Muscle of leg (tissue), 11 donors: ENCODE data around the gene IRS2. TPM values are rescaled to one million over a fixed set of nuclear protein-coding genes. Genes with fewer than 3 reads are reported as not detected.

ENCODE experiments used
- DNase-seq: peaks from one replicate; pipeline ENCODE4 v3.0.0; 2013
- H3K27ac ChIP-seq: one replicate; pipeline ENCODE4 v1.5.1; 2013; ENCODE audit warnings: mild to moderate bottlenecking, low read length, control low read depth
- H3K27me3 ChIP-seq: one replicate; pipeline ENCODE4 v1.6.1; 2013; ENCODE audit warnings: low read length; ENCODE audit not compliant: control insufficient read depth, insufficient read depth
- H3K36me3 ChIP-seq: one replicate; pipeline ENCODE4 v1.6.1; 2013; ENCODE audit warnings: low read length; ENCODE audit not compliant: control insufficient read depth, insufficient read depth
- H3K4me1 ChIP-seq: one replicate; pipeline ENCODE4 v1.6.1; 2013; ENCODE audit warnings: low read length; ENCODE audit not compliant: control insufficient read depth, insufficient read depth
- H3K4me3 ChIP-seq: one replicate; pipeline ENCODE4 v1.5.1; 2013; ENCODE audit warnings: low read length, control low read depth
- H3K9me3 ChIP-seq: replicated peaks from 2 replicates; pipeline ENCODE4 v1.6.1; 2013; ENCODE audit warnings: low read depth, low read length; ENCODE audit not compliant: control insufficient read depth
- WGBS: methylation state at CpG from one replicate; pipeline ENCODE4 v1.1.5; 2013; ENCODE audit warnings: missing lambda C conversion rate; ENCODE audit not compliant: insufficient coverage; 5-methylcytosine and 5-hydroxymethylcytosine counted together
- polyA plus RNA-seq, 8 donors: library from polyadenylated mRNA; unstranded; fragments of 120-200 nt; gene quantifications; one replicate each; pipeline versions ENCODE4 v1.2.1 to v1.2.3, GENCODE V29; 2013; ENCODE audit warnings: inconsistent platforms in 1 of 8, low replicate concordance in 1 of 8; ENCODE audit not compliant: insufficient read length in 8 of 8, insufficient read depth in 1 of 8
- total RNA-seq: library from RNA; stranded (reverse); fragments of 120-200 nt; gene quantifications from one replicate; pipeline ENCODE4 v1.2.4, GENCODE V29; 2013

IRS2 gene
- total and polyA plus RNA-seq, 9 donors = 1.5 to 5.0 (median 2.8) TPM

DNA sequence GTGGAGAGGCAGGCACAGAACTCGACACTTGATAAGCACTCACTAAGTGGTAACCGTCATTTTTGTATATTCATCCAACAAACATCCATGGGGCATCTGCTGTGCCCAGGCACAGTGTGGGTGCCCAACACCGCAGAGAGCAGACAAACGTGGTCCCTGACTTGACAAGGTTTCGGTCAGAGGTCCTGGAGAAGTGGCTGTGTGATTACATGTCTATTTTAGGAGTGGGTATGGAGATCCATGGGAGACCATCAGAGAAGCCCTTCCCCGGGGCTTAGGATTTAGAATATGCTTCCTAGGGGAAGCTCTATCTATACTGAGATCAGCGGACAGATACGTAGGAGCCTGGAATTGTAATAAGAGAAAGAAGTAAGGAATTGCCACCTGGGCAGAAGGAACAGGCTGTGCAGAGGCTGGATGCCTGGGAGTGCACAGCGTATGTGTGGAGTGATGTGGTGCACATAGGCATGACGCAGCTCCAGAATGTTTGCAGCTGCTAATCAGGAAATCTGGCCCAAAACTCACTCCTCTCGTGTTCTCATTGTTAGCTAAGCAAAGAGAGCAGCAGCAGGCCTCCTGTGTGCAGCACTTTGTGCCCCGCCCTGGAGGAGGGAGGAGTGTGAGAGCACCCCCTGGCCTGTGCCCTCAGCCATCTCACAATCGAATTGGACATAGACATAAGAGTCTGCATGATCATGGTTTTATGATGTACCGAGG lies 23.0 kb upstream of the IRS2 start:
- DNase-seq = peak; percentile 24
- Histone ChIP-seq H3K4me1 (peaks cover 2% of the 10 kb centered on the region), H3K27me3 (peaks cover 4% of the 10 kb centered on the region), H3K4me3 (no peak overlapping the region), H3K27ac (no peak overlapping the region), H3K9me3 (no peaks in the 10 kb centered on the region), H3K36me3 (no peaks in the 10 kb centered on the region)
- WGBS = 72% methylated on average over 9 of the region's 14 CpGs

DNA sequence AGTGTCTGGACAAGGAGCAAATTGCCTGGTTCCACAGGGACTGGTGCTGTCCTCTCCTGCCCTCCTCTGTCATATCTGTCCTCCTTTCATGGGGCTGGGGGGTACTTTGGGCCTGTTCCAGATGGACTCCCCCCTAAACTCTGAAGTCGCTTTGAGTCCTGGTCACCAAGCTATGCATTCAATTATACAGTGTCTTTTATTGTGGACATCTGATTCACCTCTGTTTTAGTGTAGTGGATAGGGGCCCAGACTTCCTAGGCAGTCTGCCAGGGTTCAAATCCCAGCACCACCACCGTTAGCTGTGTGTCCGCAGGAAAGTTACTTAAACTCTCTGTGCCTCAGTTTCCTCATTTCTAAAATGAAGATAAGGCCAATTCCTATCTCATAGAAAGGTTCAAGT lies 21.0 kb upstream of the IRS2 start:
- Histone ChIP-seq H3K4me3 (no peak overlapping the region), H3K27me3 (peaks cover 9% of the 10 kb centered on the region), H3K36me3 (no peaks in the 10 kb centered on the region), H3K4me1 (peaks cover under 1% of the 10 kb centered on the region), H3K9me3 (no peaks in the 10 kb centered on the region), H3K27ac (no peak overlapping the region)
- DNase-seq = no peak
- WGBS = no CpG with 5 or more reads among the region's 3 CpGs

DNA sequence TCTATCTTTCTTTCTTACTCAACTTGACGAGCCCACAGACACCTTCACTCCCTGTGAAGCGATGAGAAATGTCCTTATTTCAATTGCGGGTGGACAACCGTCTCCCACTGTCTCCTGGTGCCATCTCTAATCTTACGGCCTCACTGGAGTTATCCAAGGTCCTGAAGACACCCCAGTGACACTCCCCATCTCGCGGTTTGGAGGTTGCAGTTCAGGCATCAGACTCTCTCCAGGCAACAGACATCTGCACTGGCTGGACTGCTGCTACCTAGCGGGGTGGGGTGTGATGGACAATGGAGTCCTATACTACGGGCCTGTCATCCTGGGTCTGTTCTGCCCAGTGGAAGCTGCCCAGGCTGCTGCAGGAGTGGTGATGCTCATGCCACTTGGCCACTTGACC lies 18.3 kb upstream of the IRS2 start:
- no peaks in the 10 kb centered on the region for H3K36me3 ChIP-seq
- no peaks in the 10 kb centered on the region for H3K9me3 ChIP-seq
- H3K4me1 ChIP-seq = no peaks in the 10 kb centered on the region
- DNase-seq = no peak
- WGBS = 65% methylated on average over 9 of the region's 9 CpGs
- H3K4me3 ChIP-seq = no peak overlapping the region
- no peak overlapping the region for H3K27ac ChIP-seq
- H3K27me3 ChIP-seq = peaks cover 9% of the 10 kb centered on the region

- Histone ChIP-seq H3K36me3 (no peaks in the 10 kb centered on the region), H3K4me1 (no peaks in the 10 kb centered on the region), H3K27me3 (peaks cover 9% of the 10 kb centered on the region), H3K27ac (no peak overlapping the region), H3K9me3 (no peaks in the 10 kb centered on the region), H3K4me3 (no peak overlapping the region)
- WGBS = no CpG with 5 or more reads among the region's 1 CpG
- DNase-seq = no peak
Measured at GRCh38 chr13:109803825-109804224, 17.4 kb upstream of the IRS2 start.

DNA sequence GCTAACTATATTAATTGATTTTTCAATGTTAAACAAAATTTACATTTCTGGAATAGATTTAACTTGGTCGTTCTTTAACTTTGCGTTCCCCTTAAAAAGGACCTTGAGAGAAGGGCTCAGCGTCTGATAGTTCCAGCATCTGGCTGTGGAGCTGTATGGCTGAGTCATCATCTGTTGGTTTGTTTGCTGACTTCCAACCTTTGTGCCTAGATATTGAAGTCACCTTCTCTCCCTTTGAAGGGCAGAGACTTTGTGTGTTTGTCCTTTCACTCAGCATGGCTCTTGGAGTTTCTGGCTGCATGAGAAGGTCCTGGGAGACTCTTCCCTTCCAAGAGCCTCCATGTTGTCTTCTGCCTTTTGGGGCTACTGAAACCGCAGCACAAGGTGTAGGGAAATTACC lies 16.6 kb upstream of the IRS2 start:
- Histone ChIP-seq H3K27me3 (peaks cover 9% of the 10 kb centered on the region), H3K9me3 (no peaks in the 10 kb centered on the region), H3K4me1 (no peaks in the 10 kb centered on the region), H3K36me3 (no peaks in the 10 kb centered on the region), H3K4me3 (no peak overlapping the region), H3K27ac (no peak overlapping the region)
- WGBS = 80% methylated on average over 2 of the region's 4 CpGs
- no peak for DNase-seq

- Histone ChIP-seq H3K27ac (no peak overlapping the region), H3K4me3 (no peak overlapping the region), H3K9me3 (no peaks in the 10 kb centered on the region), H3K4me1 (peaks cover 2% of the 10 kb centered on the region), H3K27me3 (peaks cover 2% of the 10 kb centered on the region), H3K36me3 (no peaks in the 10 kb centered on the region)
- no CpG with 5 or more reads among the region's 2 CpGs for WGBS
- no peak for DNase-seq
Measured at GRCh38 chr13:109795011-109795410, 8.6 kb upstream of the IRS2 start.

DNA sequence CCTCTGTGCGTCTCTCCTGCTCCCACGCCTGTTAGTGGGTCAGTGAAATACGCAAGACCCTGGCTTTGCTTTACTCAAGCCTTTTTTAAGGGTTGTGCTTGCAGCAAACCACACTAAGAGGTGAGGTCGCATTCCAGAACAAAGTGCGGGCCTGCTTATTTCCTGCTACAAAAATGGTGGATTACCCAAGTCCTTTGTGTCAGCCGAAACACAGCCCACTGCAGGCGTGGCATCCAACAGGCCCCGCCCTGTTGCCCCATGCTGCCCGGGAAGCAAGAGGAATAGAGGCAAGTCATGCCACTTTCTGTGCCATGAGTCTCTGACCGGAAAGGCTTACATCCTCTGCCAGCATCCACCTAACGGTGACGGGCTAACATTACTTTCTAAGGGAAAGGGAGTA lies 7.7 kb upstream of the IRS2 start:
- DNase-seq = no peak
- no peaks in the 10 kb centered on the region for H3K9me3 ChIP-seq
- no peaks in the 10 kb centered on the region for H3K36me3 ChIP-seq
- peaks cover 4% of the 10 kb centered on the region for H3K27me3 ChIP-seq
- H3K4me3 ChIP-seq = no peak overlapping the region
- peaks cover 2% of the 10 kb centered on the region for H3K4me1 ChIP-seq
- H3K27ac ChIP-seq = no peak overlapping the region
- 77% methylated on average over 11 of the region's 12 CpGs for WGBS

DNA sequence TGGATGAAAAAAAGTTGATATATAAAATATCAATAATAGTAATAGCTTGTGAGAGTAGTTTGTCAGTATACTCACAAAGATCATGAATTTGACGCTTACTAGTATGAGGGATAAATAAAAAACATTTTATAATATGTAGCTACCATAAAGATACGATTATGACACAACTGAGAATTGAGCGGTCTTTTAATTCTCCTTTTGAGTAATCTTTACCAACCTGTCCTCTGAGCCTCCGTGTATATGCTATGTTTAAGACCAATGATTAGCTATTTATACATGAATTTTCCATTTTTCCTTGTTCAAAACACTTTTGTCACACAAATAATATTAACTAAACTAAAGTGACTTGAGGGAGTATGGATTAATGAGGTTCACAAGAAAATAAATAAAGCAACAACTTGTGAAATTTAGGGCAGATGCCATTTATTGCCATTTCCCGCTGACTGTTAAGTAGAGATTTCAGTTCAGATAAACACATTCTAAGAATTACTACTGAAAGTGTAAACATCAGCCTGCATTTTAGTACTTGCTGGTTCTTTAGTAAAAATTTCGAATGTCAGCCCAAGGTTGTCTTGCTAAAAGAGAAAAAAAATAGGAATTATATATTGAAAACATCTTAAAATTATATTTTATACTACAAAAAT lies 6.2 kb upstream of the IRS2 start:
- Histone ChIP-seq H3K36me3 (no peaks in the 10 kb centered on the region), H3K9me3 (no peaks in the 10 kb centered on the region), H3K27ac (no peak overlapping the region), H3K4me3 (no peak overlapping the region), H3K4me1 (peaks cover 5% of the 10 kb centered on the region), H3K27me3 (peaks cover 7% of the 10 kb centered on the region)
- WGBS = no CpG with 5 or more reads among the region's 6 CpGs
- DNase-seq = no peak

DNA sequence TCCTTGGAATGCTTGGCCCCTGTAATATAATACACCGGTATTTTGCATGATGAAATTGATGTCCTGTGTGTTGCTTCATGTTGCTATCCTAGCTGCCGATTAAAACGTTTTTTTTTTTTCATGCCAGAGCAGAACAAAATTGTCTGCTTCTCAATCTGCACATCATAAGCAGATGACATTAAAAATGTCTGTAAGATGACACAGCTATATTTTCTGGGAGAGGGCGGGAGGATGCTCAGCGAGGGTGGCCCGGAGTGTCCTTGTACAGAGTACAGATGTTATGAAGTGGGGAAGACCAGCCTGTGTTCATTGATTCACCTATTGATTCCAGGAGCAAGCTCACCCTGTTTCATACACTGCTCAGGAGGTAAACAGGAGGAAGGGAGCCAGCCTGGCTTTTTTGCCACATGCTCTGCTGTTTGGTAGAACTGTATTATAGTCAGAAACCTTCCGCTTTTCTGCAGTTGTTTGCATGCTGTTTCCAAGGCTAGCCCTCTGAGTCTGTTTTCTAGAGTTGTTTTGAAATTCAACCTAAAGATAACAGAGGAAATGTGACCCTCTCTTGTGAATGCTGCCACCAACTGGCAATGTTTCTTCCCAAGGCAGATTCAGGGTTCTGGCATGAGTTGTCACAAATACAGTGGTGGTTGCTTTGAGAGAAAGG lies 4.7 kb upstream of the IRS2 start:
- Histone ChIP-seq H3K36me3 (no peaks in the 10 kb centered on the region), H3K27me3 (peaks cover 9% of the 10 kb centered on the region), H3K27ac (no peak overlapping the region), H3K4me1 (peaks cover 7% of the 10 kb centered on the region), H3K4me3 (no peak overlapping the region), H3K9me3 (no peaks in the 10 kb centered on the region)
- DNase-seq = peak; percentile 46
- WGBS = 67% methylated on average over 3 of the region's 7 CpGs

GRCh38 chr13:109790086-109790485 lies 3.7 kb upstream of the IRS2 start:
- Histone ChIP-seq H3K27ac (no peak overlapping the region), H3K4me1 (peaks cover 10% of the 10 kb centered on the region), H3K36me3 (no peaks in the 10 kb centered on the region), H3K27me3 (peaks cover 10% of the 10 kb centered on the region), H3K4me3 (no peak overlapping the region), H3K9me3 (no peaks in the 10 kb centered on the region)
- DNase-seq = no peak
- whole genome bisulfite sequencing = no CpG with 5 or more reads among the region's 1 CpG
